ENCODE results near the gene CTLA4.

CTLA4 gene

DNA sequence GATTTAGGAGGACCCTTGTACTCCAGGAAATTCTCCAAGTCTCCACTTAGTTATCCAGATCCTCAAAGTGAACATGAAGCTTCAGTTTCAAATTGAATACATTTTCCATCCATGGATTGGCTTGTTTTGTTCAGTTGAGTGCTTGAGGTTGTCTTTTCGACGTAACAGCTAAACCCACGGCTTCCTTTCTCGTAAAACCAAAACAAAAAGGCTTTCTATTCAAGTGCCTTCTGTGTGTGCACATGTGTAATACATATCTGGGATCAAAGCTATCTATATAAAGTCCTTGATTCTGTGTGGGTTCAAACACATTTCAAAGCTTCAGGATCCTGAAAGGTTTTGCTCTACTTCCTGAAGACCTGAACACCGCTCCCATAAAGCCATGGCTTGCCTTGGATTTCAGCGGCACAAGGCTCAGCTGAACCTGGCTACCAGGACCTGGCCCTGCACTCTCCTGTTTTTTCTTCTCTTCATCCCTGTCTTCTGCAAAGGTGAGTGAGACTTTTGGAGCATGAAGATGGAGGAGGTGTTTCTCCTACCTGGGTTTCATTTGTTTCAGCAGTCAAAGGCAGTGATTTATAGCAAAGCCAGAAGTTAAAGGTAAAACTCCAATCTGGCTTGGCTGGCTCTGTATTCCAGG lies at the start of gene CTLA4:
Gene CTLA4 (plus strand): TSS at position 211 of the 640 bp plus-strand sequence. CDS start 172 bp downstream, at position 383.
- DNase-seq (ENCODE audit: low spot score) = no peak

DNA sequence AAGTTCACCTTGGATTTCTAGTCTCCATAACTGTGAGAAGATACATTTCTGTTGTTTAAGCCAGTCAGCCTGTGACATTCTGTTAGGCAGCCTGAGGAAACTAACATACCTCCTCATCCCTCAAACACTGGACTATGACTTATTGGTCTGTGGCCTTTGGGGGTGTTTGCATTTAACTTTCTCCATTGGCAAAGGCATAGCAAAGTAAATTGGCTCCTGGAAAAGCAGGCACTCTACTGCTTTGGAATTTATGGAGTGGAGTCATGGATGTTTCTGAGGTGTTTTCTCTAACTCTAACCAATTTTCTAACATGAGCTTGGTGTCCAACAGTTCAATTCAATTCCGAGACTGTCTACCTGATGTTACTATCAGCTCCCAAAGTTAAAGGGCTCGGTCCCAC lies 48.9 kb upstream of the CTLA4 start:
- no peak for DNase-seq (ENCODE audit: low spot score)

DNA sequence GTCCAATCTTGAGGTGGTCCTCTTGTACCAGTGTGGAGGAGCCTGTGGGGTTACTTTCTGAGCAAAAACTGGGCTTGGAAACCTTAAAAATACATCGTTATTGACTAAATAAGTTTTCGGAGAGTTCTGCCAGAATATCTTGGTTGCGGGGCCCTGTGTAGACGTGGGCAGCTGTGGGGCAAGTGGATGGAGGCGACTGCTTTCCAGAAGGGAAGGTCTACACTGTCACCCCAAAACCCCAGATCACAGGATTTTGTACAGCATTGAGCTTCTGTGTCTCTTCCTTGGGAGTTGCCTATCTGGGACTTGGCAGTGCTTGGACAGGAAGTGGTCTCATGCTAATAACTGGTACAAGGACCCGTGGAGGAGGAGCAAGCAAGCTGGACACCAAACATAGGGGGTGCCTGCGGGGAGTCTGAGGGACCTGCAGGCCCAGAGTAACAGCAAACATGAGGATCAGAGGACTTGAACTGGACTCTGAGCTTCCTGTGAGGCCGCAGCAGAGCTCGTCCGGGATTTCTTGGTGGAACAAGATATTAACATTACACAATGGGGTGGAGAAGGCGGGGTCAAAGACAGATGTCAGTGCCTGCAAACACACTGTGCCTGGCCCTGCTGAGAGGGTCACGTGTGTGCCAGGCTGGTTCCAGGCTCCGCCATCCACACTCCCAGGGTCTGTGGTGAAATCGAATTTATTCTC lies 48.0 kb upstream of the CTLA4 start:
- DNase-seq (ENCODE audit: low spot score) = no peak

DNA sequence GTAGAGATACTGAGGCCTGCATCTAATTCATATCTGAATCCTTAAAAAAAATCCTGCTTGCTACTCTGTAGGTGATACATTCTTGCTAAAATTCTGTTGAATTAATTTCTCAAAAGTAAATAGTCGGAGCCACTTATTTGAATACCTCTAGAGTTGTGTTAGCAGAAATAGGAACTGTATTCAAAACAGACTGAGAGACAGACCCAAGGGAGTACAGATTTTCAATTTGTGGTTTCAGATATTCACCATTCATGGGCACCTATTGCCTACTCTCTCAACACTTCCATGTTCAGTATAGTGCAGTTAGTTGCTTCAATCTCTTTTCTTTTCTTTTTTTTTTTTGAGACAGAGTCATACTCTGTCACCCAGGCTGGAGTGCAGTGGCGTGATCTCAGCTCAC lies 46.6 kb upstream of the CTLA4 start:
- no peak for DNase-seq (ENCODE audit: low spot score)

DNA sequence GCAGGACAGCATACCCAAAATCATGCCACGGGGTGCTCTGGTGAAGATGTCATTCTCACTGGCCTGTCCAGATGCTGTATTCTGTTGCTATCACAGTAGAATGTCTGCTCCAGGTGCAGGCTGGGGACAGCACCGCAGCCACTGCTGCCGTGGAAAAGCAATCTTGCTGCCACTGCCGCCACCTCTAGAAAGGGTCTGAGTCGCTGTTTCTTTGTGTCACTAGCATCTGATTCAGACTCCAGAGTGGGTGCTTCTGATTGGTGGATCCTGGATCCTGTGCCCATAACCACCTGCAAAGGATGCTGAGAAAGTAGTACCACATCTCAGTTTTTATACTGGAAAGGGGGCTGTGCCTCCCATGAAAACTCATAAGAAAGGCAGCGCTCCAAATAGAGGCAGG lies 45.3 kb upstream of the CTLA4 start:
- no peak for DNase-seq (ENCODE audit: low spot score)

DNA sequence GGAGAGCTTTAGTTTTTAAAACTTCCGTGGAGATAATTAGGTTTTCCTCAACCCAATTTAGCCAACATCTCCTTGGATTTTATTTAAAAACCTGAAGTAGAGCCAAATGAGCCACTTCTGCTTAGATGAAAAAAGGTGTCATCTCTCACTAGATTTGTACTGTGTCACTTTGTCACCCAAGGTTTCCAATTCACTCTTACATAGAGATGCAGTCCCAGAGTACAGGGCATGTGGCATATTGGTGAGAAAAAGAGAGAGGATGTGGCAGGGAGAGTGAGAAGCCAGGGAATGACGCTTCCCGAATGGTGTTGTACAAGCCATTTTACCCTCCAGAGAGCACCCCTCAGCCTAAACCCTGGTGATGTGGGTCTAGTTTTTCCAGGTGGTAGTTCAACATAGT lies 44.4 kb upstream of the CTLA4 start:
- no peak for DNase-seq (ENCODE audit: low spot score)

DNA sequence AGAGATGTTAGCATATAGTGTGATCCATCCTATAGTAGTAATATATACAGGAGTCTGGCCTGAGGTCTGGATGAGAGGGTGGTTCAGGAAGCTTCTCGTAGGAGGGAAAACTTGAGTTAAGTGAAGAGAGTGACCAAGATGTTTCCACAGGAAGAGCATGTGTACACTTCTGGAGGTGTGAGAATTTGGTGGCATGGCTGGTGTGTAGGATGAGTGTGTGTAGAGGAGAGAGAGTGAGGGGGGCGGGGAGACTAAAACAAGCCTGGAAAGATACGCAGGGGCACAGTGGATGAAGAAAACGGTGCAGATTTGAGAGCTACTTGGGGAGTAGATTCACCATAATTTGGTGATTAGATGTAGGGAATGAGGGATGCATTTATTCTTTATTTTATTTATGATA lies 43.5 kb upstream of the CTLA4 start:
- DNase-seq (ENCODE audit: low spot score) = no peak

DNA sequence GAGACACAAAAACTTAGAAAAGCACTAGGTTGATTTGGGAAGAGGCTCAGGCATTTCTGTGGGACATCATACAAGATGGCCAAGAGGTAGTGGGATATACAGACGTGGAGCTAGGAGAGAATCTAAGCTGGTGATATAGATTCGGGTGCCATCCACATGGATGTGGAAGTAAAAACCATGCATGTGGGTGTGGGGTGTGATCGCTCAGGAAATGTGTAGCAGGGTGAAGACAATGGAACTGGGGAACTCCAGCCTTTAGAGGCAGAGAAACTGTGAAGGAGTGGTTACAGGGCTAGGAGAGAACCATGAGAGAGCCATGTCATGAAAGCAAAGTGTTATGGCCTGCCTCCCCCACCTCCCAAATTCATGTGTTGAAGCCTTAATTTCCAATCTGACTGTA lies 43.0 kb upstream of the CTLA4 start:
- no peak for DNase-seq (ENCODE audit: low spot score)

DNA sequence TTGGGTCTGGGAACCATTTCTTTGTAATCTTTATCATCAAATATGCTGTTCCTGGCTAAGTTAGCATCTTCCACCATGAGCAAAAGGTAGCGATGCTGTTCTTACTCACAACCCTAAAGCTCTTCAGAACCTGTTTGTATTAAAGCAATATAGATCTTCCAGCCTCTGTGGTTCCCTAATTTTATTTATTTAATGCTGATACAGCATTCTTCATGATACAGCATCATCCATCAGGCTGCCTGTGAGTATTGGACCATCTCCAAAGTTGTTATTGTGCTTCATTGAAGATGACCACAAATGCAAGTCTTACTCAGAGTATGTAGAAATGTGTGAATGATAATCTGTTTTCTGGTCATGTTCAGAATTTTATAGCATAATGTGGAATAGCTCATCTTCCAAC lies 40.9 kb upstream of the CTLA4 start:
- no peak for DNase-seq (ENCODE audit: low spot score)

DNA sequence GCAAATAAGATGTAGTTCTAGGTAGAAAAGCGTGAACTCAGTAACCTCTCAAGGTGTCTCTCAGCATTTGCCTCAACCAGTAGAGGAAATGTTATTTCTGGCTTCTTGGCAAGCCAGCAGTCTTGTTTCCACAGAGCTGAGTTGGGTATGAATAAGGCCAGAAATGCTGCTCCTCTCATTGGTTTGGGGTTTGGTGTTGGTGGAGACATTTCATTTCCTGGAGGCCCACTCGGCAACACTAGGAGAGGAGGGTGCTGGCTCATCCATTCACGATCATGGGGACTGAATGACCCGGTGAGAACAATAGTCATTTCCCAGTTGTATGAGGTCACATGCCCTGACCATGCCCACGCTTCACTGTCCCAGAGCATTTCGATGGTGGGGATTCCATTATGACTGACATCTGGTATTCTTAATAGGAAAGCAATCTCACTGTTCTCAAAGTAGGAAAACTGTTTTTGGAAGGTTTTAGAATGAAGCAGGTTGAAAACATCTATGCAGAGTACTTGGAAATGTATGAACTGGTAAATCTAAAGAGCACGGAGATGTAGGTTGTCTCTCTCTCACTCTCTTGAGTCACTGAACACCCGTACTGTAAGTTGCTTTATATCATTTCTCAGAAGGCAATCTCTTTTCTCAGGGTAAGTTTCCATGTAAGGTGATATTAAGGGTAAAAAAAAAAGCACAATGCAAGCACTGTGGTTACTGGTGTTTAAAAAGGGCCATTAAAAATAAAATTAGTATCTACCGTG lies 37.1 kb upstream of the CTLA4 start:
- DNase-seq (ENCODE audit: low spot score) = no peak

DNA sequence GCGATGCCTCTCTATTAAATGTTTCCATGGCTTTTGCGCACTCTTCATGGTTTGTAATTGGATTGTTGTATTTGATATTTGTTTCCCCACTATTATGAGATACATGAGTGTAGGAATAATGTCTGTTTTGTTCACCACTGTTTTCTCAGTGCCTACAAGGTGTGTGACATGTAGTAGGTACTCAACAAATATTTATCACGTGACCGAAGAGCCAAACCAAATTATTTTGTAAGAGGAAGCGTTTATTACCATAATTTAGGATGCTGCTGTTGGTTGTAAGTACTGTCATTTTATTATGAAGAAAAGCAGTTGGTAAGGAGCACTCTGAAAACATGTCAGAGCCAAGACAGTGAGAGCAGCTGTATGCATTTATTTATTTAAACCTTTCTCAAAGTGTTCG lies 32.2 kb upstream of the CTLA4 start:
- no peak for DNase-seq (ENCODE audit: low spot score)

DNA sequence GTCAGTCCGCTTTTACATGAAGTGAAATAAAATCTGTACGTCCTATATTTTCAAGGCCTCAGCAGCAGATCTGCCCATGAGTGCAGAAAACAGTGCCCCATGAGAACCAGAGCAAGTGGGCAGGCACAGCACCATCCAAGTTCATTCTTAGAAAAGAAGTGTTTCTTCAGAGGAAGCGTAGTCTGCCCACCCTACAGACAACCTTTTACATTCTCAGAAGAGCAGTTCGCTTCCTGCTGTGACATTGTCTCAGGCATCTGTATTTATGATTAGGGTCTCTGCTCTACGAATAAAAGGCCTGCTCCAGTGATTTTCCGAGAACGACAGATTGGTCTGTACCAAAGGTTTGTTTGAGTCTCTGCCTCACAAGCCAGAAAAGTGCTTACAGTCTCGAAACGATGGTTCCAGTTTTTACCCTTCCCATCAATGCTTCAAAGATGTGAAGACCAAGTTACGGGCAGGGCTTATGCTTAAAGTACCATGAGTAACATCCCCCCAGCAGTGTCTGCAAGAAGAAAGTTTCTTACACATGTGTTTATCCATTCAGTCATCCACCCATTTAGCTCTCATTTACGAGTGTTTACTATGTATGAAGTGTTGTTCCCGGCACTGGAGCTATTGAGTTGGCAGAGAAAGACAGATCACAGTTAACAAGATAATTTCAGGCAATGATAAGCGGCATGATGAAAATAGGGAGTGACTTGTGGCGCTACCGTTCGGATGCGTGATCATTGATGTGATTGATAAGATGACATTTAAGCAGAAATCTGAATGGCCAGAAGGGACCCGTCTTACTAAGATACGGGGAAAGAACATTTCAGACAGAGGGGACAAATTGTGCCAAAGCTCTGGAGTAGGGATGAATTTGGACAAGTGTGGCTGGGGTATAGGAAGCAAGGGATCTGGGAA lies 31.4 kb upstream of the CTLA4 start:
- DNase-seq (ENCODE audit: low spot score) = no peak

DNA sequence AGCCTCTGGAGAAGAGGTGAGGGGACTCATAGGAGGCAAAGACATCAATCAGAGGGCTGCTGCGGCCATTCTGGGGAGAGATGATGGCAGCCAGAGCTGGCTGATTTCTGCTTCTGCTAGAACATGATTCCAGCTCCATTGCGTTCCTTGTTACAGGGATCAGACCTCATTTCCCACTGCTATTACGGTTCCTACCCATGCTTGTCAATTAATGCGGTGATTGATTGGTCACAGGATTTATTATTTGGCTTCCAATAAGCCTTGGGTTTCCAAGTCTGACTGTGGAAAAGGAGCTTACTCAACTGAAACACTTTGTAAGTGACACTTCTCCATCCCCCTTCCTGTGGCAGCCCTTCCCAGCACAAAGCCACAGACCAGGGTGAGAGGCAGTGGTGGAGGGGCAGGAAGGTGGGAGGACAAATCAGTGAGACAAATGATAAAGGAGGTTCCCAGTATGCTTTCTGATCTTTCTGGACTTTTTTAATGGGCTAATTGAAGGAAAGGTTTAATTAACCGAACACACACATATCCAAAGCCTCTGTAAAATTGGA lies 26.8 kb upstream of the CTLA4 start:
- no peak for DNase-seq (ENCODE audit: low spot score)

DNA sequence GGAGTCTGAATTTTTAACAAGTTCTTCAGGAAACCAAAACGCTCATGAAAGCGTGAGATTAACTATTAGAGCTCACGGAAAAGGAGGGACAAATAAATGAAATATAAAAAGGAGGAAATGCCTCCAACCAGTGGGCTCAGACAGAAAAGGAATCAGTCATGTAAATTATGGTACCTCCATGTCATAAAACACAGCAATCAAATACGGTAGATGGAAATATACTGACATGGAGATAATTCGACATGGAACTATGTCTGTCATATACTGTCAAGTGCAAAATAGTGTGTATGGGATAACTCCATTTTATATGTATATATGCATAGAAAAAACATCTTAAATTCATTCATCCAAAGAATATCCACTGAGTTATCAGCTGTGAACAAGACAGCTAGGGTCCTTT lies 25.9 kb upstream of the CTLA4 start:
- DNase-seq (ENCODE audit: low spot score) = no peak

DNA sequence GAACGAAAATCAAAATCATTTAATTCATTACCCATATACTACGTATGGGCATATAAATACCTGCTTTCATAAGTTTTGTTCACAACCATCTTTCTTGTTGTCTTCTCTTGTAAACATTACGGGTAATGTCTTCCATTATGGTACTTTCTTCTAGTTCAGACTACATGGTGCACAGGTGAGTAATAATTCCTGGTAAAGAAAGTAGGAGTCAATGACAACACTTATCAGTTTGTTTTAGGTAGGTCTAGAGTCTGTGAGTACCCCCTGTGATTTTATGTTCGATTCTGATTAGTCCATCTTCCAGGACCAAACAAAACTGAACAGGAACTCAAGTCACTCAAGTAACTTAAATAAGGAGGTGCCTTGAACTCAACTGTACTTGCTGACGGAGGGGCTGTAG lies 25.2 kb upstream of the CTLA4 start:
- DNase-seq (ENCODE audit: low spot score) = no peak

DNA sequence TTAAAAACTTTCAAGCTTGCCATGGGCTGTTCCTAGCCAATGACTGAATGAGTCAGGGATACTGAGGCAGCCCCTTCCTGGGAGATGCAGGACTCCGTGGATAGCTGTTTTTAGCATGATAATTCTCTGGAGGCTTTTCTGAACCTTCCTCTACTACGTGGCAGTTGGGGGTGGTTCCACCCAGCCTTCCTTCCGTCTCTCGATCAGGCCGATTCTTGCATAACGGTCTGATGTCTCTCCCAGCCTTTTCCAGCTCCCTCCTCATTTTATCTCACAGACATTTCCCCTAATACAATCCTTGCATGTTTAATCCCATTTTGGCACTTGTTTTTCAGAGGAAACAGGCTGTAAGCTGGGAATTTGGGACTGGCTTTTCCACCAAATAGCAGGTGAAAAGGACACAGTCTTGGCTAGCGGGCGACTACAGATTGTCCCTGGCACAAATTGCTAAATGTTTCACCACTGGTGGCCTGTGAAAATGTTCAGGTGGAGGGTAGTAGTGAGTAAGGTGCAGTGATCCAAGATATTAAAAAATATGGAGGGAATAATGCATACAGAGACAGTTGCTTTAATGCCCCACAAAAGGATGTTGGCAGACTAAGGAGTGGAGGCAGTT lies 21.0 kb upstream of the CTLA4 start:
- no peak for DNase-seq (ENCODE audit: low spot score)

DNA sequence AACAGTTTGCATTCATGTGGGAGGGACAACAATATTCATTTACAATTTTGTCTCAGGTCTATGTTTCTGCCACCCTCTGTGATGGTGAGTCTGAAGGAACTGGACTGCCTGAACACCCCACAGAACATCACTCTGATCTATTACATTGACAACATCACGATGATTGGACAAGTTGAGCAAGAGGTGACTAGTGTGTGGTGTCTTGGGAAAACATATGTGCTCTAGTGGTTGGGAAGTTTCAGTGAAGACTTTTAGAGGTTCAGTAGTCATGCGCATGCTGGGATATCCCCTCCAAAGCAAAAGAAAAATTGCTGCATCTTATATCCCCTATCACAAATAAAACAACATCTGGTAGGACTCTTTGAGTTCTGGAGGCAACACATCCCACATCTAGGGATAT lies 18.6 kb upstream of the CTLA4 start:
- DNase-seq (ENCODE audit: low spot score) = no peak

DNA sequence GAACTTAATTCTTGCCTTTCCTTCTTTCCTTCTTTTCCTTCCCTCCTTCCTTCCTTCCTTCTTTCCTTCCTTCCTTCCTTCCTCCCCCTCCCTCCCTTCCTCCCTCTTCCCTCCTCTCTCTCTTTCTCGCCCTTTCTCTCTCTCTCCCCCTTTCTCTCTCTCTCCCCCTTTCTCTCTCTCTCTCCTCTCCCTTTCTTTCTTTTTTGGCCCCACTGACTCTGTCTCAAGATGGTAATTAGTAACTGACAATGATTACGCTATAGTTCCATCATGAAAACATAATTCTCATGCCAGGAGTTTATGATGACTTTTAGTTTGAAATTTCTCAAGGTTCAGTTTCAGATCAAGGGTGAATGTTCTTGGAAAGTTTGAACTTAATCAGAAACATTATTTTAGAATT lies 14.8 kb upstream of the CTLA4 start:
- DNase-seq (ENCODE audit: low spot score) = no peak

DNA sequence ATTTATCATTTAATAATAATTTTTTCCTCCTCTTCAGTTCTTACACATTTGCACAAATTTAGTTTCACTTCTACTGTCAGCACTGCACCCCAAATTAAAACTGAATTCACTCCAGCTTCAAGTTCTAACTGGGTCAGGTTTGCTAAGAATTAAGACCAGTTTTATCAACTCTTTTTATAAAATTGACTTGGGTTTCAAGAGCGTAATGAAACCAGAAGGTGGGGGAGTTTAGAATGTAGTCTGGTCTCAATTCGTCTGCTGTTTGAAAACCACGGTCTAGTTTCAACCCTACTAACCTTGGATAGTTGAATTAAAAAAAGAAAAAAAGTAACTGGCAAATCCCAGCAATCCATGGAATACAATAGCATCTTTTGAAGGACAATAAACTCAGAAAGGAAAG lies 14.3 kb upstream of the CTLA4 start:
- no peak for DNase-seq (ENCODE audit: low spot score)

DNA sequence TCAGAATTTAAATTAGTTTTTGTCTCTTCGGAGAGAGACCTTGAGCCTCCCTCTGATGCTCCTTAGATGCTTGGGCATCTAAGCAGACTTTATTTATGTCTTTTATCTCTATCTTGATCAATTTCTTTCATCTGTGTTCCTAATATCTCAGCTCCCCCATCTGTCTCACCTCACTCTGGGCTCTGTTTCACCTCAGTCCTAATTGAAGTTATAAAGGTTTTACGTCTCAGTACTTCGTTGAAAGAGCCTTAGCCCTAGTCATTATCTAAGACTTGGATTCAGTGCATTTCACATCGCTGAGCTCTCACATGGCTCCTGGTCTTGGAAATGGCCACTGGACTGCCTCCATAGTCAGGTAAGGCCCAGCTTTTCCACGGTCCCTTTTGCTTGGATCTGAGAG lies 13.8 kb upstream of the CTLA4 start:
- DNase-seq (ENCODE audit: low spot score) = no peak

DNA sequence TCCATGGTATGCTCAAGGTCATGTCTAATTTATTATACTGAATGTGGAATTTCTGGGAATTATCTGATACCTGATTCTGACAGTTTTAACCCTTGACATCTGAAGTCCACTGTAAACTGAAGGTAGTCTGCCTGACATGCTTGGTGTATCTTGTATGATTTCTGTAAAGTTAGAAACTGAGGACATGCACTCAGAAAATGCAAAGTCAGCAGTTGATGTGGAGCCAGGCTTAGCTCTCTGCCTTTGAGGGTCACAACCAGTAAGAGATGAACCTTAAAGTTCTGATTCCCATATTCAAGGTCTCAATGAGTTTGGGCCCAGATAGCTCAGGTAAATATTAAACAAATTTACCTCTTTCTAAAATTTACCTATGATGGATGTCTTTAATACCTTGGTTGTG lies 12.3 kb upstream of the CTLA4 start:
- no peak for DNase-seq (ENCODE audit: low spot score)

DNA sequence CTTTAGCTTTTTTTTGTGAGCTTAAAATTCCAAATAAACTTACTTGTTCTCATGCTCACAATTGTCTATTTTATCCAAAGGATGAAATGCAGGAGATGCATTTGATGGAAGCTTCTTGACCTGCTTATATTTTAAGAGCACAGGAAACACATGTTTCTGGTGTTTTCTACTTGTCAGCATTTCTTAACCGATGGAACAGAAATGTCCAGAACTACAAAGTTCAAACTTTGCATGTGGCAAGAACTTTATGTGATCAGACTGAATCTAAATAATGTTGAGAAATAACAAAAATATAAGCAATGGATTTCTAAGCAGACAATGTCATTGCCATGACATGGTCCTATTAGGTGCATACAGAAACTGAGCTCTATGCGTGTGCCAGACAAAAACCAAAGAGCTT lies 9.9 kb upstream of the CTLA4 start:
- DNase-seq (ENCODE audit: low spot score) = no peak
